Left ventricle myocardium inferior (tissue), 1 donor: ENCODE data around the gene PCSK7. TPM values are rescaled to one million over a fixed set of nuclear protein-coding genes. Genes with fewer than 3 reads are reported as not detected.

ENCODE experiments used
- DNase-seq: peaks from one replicate; pipeline ENCODE4 v3.0.0-alpha.2; 2020
- H3K27ac ChIP-seq: fragments of 200-600 bp; replicated peaks from 2 replicates; pipeline ENCODE4 v1.8.0; 2021
- H3K27me3 ChIP-seq: fragments of 200-600 bp; 2 replicates; pipeline ENCODE4 v1.8.0; 2021; ENCODE audit warnings: low read depth
- H3K36me3 ChIP-seq: fragments of 200-600 bp; 2 replicates; pipeline ENCODE4 v1.8.0; 2021
- H3K4me1 ChIP-seq: fragments of 200-600 bp; 2 replicates; pipeline ENCODE4 v1.8.0; 2021
- H3K4me3 ChIP-seq: fragments of 200-600 bp; 2 replicates; pipeline ENCODE4 v1.8.0; 2021; ENCODE audit warnings: mild to moderate bottlenecking, moderate library complexity
- H3K9me3 ChIP-seq: fragments of 200-600 bp; replicated peaks from 2 replicates; pipeline ENCODE4 v1.8.0; 2021
- CTCF ChIP-seq: fragments of 200-600 bp; IDR thresholded peaks from 2 replicates; pipeline ENCODE4 v1.8.0; 2021; ENCODE audit warnings: antibody characterized with exemption, mild to moderate bottlenecking, borderline replicate concordance
- intact Hi-C: fragments of 100-400 bp; cut with micrococcal nuclease; formaldehyde crosslinking; loops from one replicate; pipeline ENCODE4 v1.11.0; 2022
- total RNA-seq: library from RNA; stranded (reverse); fragmentation: NEBNext Ultra II Directional; extraction: Animal tissue kit (Norgen Biotek cat#: 25700); gene quantifications from one replicate; pipeline ENCODE4 v1.2.1, GENCODE V29; 2021
- donor health status: DM: no; HTN: yes; CAD: no; lungs with severe emphysema.

Gene PCSK7
- total RNA-seq, 1 donor from 2014 or later, result 24.0 TPM

- Histone ChIP-seq H3K9me3 (no peaks in the 10 kb centered on the region), H3K4me3 (no peak overlapping the region), H3K36me3 (peaks cover 59% of the 10 kb centered on the region), H3K27me3 (no peaks in the 10 kb centered on the region), H3K4me1 (peaks cover 29% of the 10 kb centered on the region), H3K27ac (no peak overlapping the region)
- TF ChIP-seq CTCF, result no peak
- intact Hi-C loops, result no loop called here
- DNase-seq, result peak; percentile 2
These were observed 36.6 kb downstream of the PCSK7 start for GRCh38 chr11:117195258-117195657.

GRCh38 chr11:117194267-117194666 is 37.6 kb downstream of the PCSK7 start:
- Histone ChIP-seq H3K27me3 (no peaks in the 10 kb centered on the region), H3K36me3 (peaks cover 69% of the 10 kb centered on the region), H3K4me1 (peaks cover 19% of the 10 kb centered on the region), H3K27ac (no peak overlapping the region), H3K4me3 (no peak overlapping the region), H3K9me3 (no peaks in the 10 kb centered on the region)
- intact Hi-C loops, result no loop called here
- peak; percentile 1 for DNase-seq
- TF ChIP-seq CTCF, result no peak

GRCh38 chr11:117193130-117194020 is 38.5 kb downstream of the PCSK7 start:
- H3K4me3 ChIP-seq, result no peak overlapping the region
- no peak for TF ChIP-seq CTCF
- H3K27ac ChIP-seq, result no peak overlapping the region
- peaks cover 10% of the 10 kb centered on the region for H3K4me1 ChIP-seq
- H3K9me3 ChIP-seq, result no peaks in the 10 kb centered on the region
- intact Hi-C loops, result no loop called here
- H3K27me3 ChIP-seq, result no peaks in the 10 kb centered on the region
- peaks cover 78% of the 10 kb centered on the region for H3K36me3 ChIP-seq
- DNase-seq, result peak; percentile 3

GRCh38 chr11:117192401-117192875 is 39.4 kb downstream of the PCSK7 start:
- Histone ChIP-seq H3K4me1 (peaks cover under 1% of the 10 kb centered on the region), H3K27ac (no peak overlapping the region), H3K4me3 (no peak overlapping the region), H3K36me3 (peaks cover 88% of the 10 kb centered on the region), H3K9me3 (no peaks in the 10 kb centered on the region), H3K27me3 (no peaks in the 10 kb centered on the region)
- intact Hi-C loops, result no loop called here
- no peak for TF ChIP-seq CTCF
- no peak for DNase-seq

GRCh38 chr11:117191680-117192400 is 40.0 kb downstream of the PCSK7 start:
- DNase-seq, result no peak
- no peak for TF ChIP-seq CTCF
- Histone ChIP-seq H3K27ac (no peak overlapping the region), H3K4me1 (no peaks in the 10 kb centered on the region), H3K36me3 (peaks cover 91% of the 10 kb centered on the region), H3K4me3 (no peak overlapping the region), H3K9me3 (no peaks in the 10 kb centered on the region), H3K27me3 (no peaks in the 10 kb centered on the region)
- intact Hi-C loops, result no loop called here
